WTC11 (cell line): ENCODE results near the gene CLCNKB. TPM values are rescaled to one million over a fixed set of nuclear protein-coding genes. Genes with fewer than 3 reads are reported as not detected.

Source experiments
- ATAC-seq: fragments of 200-7000 bp; cut with Tn5 transposase; 2 replicates; pipeline ENCODE4 v1.10.0; 2021; ENCODE audit warnings: mild to moderate bottlenecking, moderate library complexity
- CTCF ChIA-PET: fragments of 300-600 bp; sonication (Branson Sonifier 250); formaldehyde crosslinking; loops from one replicate; lab custom pipeline; 2021; ENCODE audit warnings: antibody characterized with exemption; lab: Charles Lee
- POLR2A ChIA-PET: fragments of 350-600 bp; sonication (Branson Sonifier 250); formaldehyde crosslinking; loops from one replicate; lab custom pipeline; 2021; ENCODE audit warnings: antibody characterized with exemption; lab: Charles Lee
- DNase-seq: peaks from one replicate; pipeline ENCODE4 v3.0.0; 2021; ENCODE audit warnings: low spot score
- H3K27ac Mint-ChIP-seq: 2 replicates; pipeline ENCODE4 v1.8.0; 2021; ENCODE audit warnings: mixed read lengths
- H3K27me3 Mint-ChIP-seq: 2 replicates; pipeline ENCODE4 v1.8.0; 2021; ENCODE audit warnings: low read depth, mild to moderate bottlenecking, moderate library complexity, mixed read lengths
- H3K36me3 Mint-ChIP-seq: 2 replicates; pipeline ENCODE4 v1.8.0; 2021; ENCODE audit warnings: mixed read lengths
- H3K4me1 Mint-ChIP-seq: 2 replicates; pipeline ENCODE4 v1.8.0; 2022; ENCODE audit warnings: mixed read lengths
- H3K4me3 Mint-ChIP-seq: 2 replicates; pipeline ENCODE4 v1.8.0; 2021; ENCODE audit warnings: mild to moderate bottlenecking, moderate library complexity, mixed read lengths
- H3K9me3 Mint-ChIP-seq: 2 replicates; pipeline ENCODE4 v1.8.0; 2021; ENCODE audit warnings: mixed read lengths
- JAZF1 ChIP-seq: fragments of 250-450 bp; sonication (Bioruptor Pico); IDR thresholded peaks from 2 replicates; pipeline ENCODE4 v1.9.0; 2021; ENCODE audit warnings: moderate library complexity, mild to moderate bottlenecking, inconsistent platforms
- MXD4 ChIP-seq: fragments of 250-450 bp; sonication (Bioruptor Pico); IDR thresholded peaks from 2 replicates; pipeline ENCODE4 v1.8.0; 2021; ENCODE audit warnings: mild to moderate bottlenecking, moderate library complexity, borderline replicate concordance
- MYBL2 ChIP-seq: sonication (generic); formaldehyde crosslinking; IDR thresholded peaks from 2 replicates; pipeline ENCODE4 v1.8.1; 2023; ENCODE audit warnings: mild to moderate bottlenecking, moderate library complexity, missing genetic modification reagents
- NR1H2 ChIP-seq: sonication (generic); formaldehyde crosslinking; IDR thresholded peaks from 2 replicates; pipeline ENCODE4 v1.9.0; 2021; ENCODE audit warnings: mild to moderate bottlenecking, moderate library complexity, missing genetic modification reagents
- SMAD4 ChIP-seq: sonication (generic); formaldehyde crosslinking; IDR thresholded peaks from 2 replicates; pipeline ENCODE4 v1.8.0; 2022; ENCODE audit warnings: mild to moderate bottlenecking, missing genetic modification reagents
- TP53 ChIP-seq: sonication (generic); formaldehyde crosslinking; IDR thresholded peaks from 2 replicates; pipeline ENCODE4 v1.8.1; 2023; ENCODE audit warnings: mild to moderate bottlenecking, missing genetic modification reagents
- total RNA-seq: library from RNA; stranded (reverse); gene quantifications from 3 replicates; pipeline ENCODE4 v1.2.3, GENCODE V29; 2021
- TF ChIP-seq, protein P1 (sequence below): fragments of 250-450 bp; sonication (Bioruptor Pico); IDR thresholded peaks from 2 replicates; pipeline ENCODE4 v1.9.0; 2021; ENCODE audit warnings: mild to moderate bottlenecking, borderline replicate concordance
- TF ChIP-seq, protein P2 (sequence below): fragments of 250-450 bp; sonication (Bioruptor Pico); IDR thresholded peaks from 2 replicates; pipeline ENCODE4 v1.9.0; 2021; ENCODE audit warnings: moderate library complexity, mild to moderate bottlenecking, inconsistent platforms, borderline replicate concordance
- TF ChIP-seq, protein P3 (sequence below): fragments of 250-450 bp; sonication (Bioruptor Pico); IDR thresholded peaks from 2 replicates; pipeline ENCODE4 v2.1.2; 2022; ENCODE audit warnings: mild to moderate bottlenecking, moderate library complexity
- TF ChIP-seq, protein P4 (sequence below): sonication (generic); formaldehyde crosslinking; IDR thresholded peaks from 2 replicates; pipeline ENCODE4 v1.8.1; 2023; ENCODE audit warnings: mild to moderate bottlenecking, missing genetic modification reagents, moderate library complexity
- TF ChIP-seq, protein P5 (sequence below): sonication (generic); formaldehyde crosslinking; IDR thresholded peaks from 2 replicates; pipeline ENCODE4 v1.8.0; 2022; ENCODE audit warnings: mild to moderate bottlenecking, missing genetic modification reagents

The CLCNKB gene
- total RNA-seq, 1 experiment from 2014 or later: 1.8 TPM

DNA sequence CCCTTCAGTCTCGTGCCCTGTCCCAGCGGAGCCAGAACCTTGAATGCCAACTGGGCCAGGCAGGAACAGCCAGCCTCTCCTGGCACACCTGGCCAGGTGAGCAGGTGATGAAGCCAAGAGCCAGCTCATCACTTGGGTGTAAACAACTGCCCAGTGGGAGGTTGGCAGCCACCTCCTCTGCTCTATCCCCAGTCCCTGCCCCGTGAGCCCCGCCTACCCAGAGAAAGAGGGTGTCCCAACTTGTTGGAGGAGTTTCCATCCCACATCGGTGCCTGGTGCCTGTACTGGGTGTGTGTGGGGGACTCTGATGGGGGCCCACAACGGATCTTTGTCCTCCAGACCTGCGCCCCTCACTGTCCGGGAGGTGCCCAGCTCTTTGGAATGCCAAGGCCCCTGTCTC is 47.7 kb downstream of the CLCNKB start:
- CTCF ChIA-PET: interaction anchor here (4.7 kb wide), 1 partner anchor 9 kb away, joined by 50 read pairs; no protein-coding TSS in a partner anchor
- POLR2A ChIA-PET: interaction anchor here (0.6 kb wide), 1 partner anchor 1116 kb away, joined by 6 read pairs; no protein-coding TSS in a partner anchor
- no peak for DNase-seq
- peaks cover 13% of the 10 kb centered on the region; the same call in 1 of the 2 replicates for H3K4me1 Mint-ChIP-seq
- H3K4me3 Mint-ChIP-seq: no peak overlapping the region
- ATAC-seq: no peak
- H3K27ac Mint-ChIP-seq: no peak overlapping the region
- H3K36me3 Mint-ChIP-seq: no peaks in the 10 kb centered on the region
- H3K9me3 Mint-ChIP-seq: no peaks in the 10 kb centered on the region
- no peak for TF ChIP-seq SMAD4 (CRISPR knock-in tag)
- no peak for TF ChIP-seq JAZF1 (CRISPR knock-in tag)
- no peak for TF ChIP-seq TP53
- TF ChIP-seq, protein P1, sequence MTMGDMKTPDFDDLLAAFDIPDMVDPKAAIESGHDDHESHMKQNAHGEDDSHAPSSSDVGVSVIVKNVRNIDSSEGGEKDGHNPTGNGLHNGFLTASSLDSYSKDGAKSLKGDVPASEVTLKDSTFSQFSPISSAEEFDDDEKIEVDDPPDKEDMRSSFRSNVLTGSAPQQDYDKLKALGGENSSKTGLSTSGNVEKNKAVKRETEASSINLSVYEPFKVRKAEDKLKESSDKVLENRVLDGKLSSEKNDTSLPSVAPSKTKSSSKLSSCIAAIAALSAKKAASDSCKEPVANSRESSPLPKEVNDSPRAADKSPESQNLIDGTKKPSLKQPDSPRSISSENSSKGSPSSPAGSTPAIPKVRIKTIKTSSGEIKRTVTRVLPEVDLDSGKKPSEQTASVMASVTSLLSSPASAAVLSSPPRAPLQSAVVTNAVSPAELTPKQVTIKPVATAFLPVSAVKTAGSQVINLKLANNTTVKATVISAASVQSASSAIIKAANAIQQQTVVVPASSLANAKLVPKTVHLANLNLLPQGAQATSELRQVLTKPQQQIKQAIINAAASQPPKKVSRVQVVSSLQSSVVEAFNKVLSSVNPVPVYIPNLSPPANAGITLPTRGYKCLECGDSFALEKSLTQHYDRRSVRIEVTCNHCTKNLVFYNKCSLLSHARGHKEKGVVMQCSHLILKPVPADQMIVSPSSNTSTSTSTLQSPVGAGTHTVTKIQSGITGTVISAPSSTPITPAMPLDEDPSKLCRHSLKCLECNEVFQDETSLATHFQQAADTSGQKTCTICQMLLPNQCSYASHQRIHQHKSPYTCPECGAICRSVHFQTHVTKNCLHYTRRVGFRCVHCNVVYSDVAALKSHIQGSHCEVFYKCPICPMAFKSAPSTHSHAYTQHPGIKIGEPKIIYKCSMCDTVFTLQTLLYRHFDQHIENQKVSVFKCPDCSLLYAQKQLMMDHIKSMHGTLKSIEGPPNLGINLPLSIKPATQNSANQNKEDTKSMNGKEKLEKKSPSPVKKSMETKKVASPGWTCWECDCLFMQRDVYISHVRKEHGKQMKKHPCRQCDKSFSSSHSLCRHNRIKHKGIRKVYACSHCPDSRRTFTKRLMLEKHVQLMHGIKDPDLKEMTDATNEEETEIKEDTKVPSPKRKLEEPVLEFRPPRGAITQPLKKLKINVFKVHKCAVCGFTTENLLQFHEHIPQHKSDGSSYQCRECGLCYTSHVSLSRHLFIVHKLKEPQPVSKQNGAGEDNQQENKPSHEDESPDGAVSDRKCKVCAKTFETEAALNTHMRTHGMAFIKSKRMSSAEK (CRISPR knock-in tag): no peak
- TF ChIP-seq, protein P2, sequence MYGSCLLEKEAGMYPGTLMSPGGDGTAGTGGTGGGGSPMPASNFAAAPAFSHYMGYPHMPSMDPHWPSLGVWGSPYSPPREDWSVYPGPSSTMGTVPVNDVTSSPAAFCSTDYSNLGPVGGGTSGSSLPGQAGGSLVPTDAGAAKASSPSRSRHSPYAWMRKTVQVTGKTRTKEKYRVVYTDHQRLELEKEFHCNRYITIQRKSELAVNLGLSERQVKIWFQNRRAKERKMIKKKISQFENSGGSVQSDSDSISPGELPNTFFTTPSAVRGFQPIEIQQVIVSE (CRISPR knock-in tag): no peak
- TF ChIP-seq NR1H2 (CRISPR knock-in tag): no peak
- no peak for TF ChIP-seq MXD4 (CRISPR knock-in tag)
- TF ChIP-seq, protein P3, sequence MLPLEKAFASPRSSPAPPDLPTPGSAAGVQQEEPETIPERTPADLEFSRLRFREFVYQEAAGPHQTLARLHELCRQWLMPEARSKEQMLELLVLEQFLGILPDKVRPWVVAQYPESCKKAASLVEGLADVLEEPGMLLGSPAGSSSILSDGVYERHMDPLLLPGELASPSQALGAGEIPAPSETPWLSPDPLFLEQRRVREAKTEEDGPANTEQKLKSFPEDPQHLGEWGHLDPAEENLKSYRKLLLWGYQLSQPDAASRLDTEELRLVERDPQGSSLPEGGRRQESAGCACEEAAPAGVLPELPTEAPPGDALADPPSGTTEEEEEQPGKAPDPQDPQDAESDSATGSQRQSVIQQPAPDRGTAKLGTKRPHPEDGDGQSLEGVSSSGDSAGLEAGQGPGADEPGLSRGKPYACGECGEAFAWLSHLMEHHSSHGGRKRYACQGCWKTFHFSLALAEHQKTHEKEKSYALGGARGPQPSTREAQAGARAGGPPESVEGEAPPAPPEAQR (CRISPR knock-in tag): no peak
- no peaks in the 10 kb centered on the region for H3K27me3 Mint-ChIP-seq

DNA sequence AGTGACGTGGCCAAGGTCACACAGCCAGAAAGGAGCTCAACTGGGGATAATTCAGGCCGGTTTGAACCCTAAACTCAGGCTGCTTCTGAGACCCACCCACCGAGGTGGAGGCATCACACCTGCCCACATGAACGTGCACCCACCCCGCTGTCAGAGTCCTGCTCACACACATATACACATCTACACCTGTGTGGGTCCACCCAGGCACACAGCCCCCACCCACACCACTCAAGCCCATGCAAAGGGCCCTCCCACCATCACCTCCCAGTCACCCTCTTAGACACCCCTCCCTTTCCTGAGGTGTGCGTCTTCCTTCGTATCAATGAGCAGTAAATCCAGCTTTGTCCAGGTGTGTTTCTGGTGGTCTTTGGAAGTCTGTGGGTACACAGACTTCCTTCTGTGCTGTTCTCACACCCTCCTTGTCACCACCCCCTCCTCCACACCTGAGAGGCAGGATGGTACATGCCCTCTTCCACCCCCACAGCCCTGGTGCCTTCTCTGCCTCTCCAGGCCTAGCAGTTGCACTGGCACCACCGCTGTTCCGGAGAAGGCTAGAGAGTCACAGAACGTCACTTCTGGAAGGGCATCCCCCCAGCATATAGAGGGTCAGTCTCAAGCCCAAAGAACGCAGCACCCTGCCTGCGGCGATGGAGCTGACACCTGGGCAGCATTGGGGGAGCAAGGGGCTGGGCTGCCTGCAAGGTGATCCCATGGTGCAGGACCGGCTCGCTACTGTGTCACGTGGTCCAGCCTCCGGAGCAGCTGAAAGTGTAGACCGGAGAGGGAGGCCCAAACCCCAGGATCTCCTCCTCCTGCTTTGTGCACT is 48.7 kb downstream of the CLCNKB start:
- POLR2A ChIA-PET: interaction anchor here (0.6 kb wide), 1 partner anchor 1117 kb away, joined by 6 read pairs; no protein-coding TSS in a partner anchor
- DNase-seq (no peak), ATAC-seq (no peak)
- peaks cover 13% of the 10 kb centered on the region; the same call in 1 of the 2 replicates for H3K4me1 Mint-ChIP-seq
- no peak overlapping the region for H3K4me3 Mint-ChIP-seq
- no peaks in the 10 kb centered on the region for H3K9me3 Mint-ChIP-seq
- H3K27ac Mint-ChIP-seq: no peak overlapping the region; the same call in 1 of the 2 replicates
- H3K27me3 Mint-ChIP-seq: no peaks in the 10 kb centered on the region
- no peaks in the 10 kb centered on the region for H3K36me3 Mint-ChIP-seq
- CTCF ChIA-PET: interaction anchor here (4.7 kb wide), 1 partner anchor 10 kb away, joined by 50 read pairs; no protein-coding TSS in a partner anchor
- TF ChIP-seq, protein P4, sequence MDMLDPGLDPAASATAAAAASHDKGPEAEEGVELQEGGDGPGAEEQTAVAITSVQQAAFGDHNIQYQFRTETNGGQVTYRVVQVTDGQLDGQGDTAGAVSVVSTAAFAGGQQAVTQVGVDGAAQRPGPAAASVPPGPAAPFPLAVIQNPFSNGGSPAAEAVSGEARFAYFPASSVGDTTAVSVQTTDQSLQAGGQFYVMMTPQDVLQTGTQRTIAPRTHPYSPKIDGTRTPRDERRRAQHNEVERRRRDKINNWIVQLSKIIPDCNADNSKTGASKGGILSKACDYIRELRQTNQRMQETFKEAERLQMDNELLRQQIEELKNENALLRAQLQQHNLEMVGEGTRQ (CRISPR knock-in tag): peak; percentile 74
- TF ChIP-seq MYBL2 (CRISPR knock-in tag): no peak
- TF ChIP-seq, protein P5, sequence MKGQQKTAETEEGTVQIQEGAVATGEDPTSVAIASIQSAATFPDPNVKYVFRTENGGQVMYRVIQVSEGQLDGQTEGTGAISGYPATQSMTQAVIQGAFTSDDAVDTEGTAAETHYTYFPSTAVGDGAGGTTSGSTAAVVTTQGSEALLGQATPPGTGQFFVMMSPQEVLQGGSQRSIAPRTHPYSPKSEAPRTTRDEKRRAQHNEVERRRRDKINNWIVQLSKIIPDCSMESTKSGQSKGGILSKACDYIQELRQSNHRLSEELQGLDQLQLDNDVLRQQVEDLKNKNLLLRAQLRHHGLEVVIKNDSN (CRISPR knock-in tag): peak; percentile 59
